ENCODE results near the gene STEAP3. TPM values are rescaled to one million over a fixed set of nuclear protein-coding genes. Genes with fewer than 3 reads are reported as not detected.
A peak's percentile ranks its signal among the peaks of the same experiment; 100 is the strongest.

The STEAP3 gene
- total RNA-seq, 1 experiment from 2014 or later, result 32.3 TPM

- DNase-seq (ENCODE audit: low read depth, low spot score) (no peak), ATAC-seq (no peak)
- no TSS peak for BruUV-seq (replicated peaks)
- no peak overlapping the region for H3K9ac ChIP-seq (ENCODE audit: low read length)
- RAD21 ChIA-PET (ENCODE audit: low non-redundant PET in 1 of 2, low total read pairs in 2 of 2, uncharacterized antibody in 2 of 2, unreplicated experiment in 2 of 2), result no interaction called here
- peaks cover 0 to 28% of the 10 kb centered on the region in 2 experiments; a peak in 2 of 4 replicates for H3K36me3 ChIP-seq (ENCODE audit: control insufficient read depth in 1 of 2, insufficient read depth in 2 of 2, low read length in 2 of 2)
- H3K4me2 ChIP-seq (ENCODE audit: low read length), result no peak overlapping the region
- H3K27ac ChIP-seq (ENCODE audit: low read depth, low read length), result peak overlapping the region; percentile 31; the same call in 1 of the 2 replicates
- POLR2A ChIA-PET, result interaction anchor here (0.5 kb wide), 1 partner anchor 147 kb away, joined by 4 read pairs; no protein-coding TSS in a partner anchor
- H3K4me1 ChIP-seq (ENCODE audit: control insufficient read depth in 1 of 2, insufficient read depth in 2 of 2, low read length in 2 of 2), result peaks cover 55 to 69% of the 10 kb centered on the region in 2 experiments
- H3K79me2 ChIP-seq (ENCODE audit: insufficient read depth, low read length), result peaks cover 12% of the 10 kb centered on the region; the same call in 1 of the 2 replicates
- CTCF ChIA-PET, result no interaction called here
- H2AFZ ChIP-seq (ENCODE audit: low read depth, low read length, poor library complexity, severe bottlenecking), result no peak overlapping the region
- no peaks in the 10 kb centered on the region for H3K9me3 ChIP-seq (ENCODE audit: control insufficient read depth in 1 of 2, insufficient read depth in 1 of 2, low read depth in 1 of 2, low read length in 2 of 2)
- no peaks in the 10 kb centered on the region for H3K9me2 ChIP-seq (ENCODE audit: insufficient read depth)
- TF ChIP-seq CEBPB (IDR thresholded peaks at IDR 0.05; ENCODE audit: low read depth) (no peak), FOSL1 (IDR thresholded peaks at IDR 0.05; ENCODE audit: low read depth) (no peak), TCF7L2 (IDR thresholded peaks at IDR 0.05; ENCODE audit: borderline replicate concordance, extremely low read depth, insufficient read depth, insufficient read length) (no peak), EGR1 (IDR thresholded peaks at IDR 0.05; ENCODE audit: low read depth) (no peak), RAD21 (IDR thresholded peaks at IDR 0.05; ENCODE audit: low read depth) (no peak), EZH2phosphoT487 (IDR thresholded peaks at IDR 0.05; ENCODE audit: borderline replicate concordance) (no peak), MAX (IDR thresholded peaks at IDR 0.05) (no peak), ATF3 (IDR thresholded peaks at IDR 0.05) (no peak), POLR2AphosphoS5 (IDR thresholded peaks at IDR 0.05; ENCODE audit: low read depth, low read length) (no peak), YY1 (IDR thresholded peaks at IDR 0.05; ENCODE audit: extremely low read depth, insufficient replicate concordance, low read depth, low read length) (no peak), POLR2A (IDR thresholded peaks at IDR 0.05; ENCODE audit: borderline replicate concordance, extremely low read depth, insufficient read depth, insufficient read length) (no peak), ZFX (IDR thresholded peaks at IDR 0.05) (no peak), SP1 (IDR thresholded peaks at IDR 0.05; ENCODE audit: low read depth) (no peak)
- H4K20me1 ChIP-seq (ENCODE audit: insufficient read depth), result no peaks in the 10 kb centered on the region
- no peaks in the 10 kb centered on the region for H3K27me3 ChIP-seq (ENCODE audit: insufficient read depth, low read length)
- H3K4me3 ChIP-seq (replicated peaks in 1 of 2; ENCODE audit: low read depth in 1 of 2, low read length in 2 of 2), result no peak overlapping the region
- intact Hi-C loops (cut with micrococcal nuclease), result no loop called here
Measured at GRCh38 chr2:119250718-119251290, 27.2 kb downstream of the STEAP3 start.

Measured in HCT116 (cell line).